HepG2 (cell line): ENCODE results near the gene SLC41A1. TPM values are rescaled to one million over a fixed set of nuclear protein-coding genes. Genes with fewer than 3 reads are reported as not detected.

Source experiments
- ATAC-seq: fragments of 200-7000 bp; cut with Tn5 transposase; 3 replicates; pipeline ENCODE4 v1.9.1; 2020; ENCODE audit warnings: mild to moderate bottlenecking, moderate library complexity
- BruUV-seq: library from RNA; stranded (reverse); fragments of 400-500 nt; replicated peaks from 2 replicates; lab custom pipeline; 2021; lab: Mats Ljungman, UMichigan
- CTCF ChIA-PET: fragments of 300-600 bp; formaldehyde crosslinking; extraction: SDS; loops from one replicate; lab custom pipeline; 2021; ENCODE audit warnings: low total read pairs, inconsistent platforms, low intra/inter-chr PET ratio; lab: Yijun Ruan, JAX
- POLR2A ChIA-PET: fragments of 350-600 bp; sonication (Branson Sonifier 250); formaldehyde crosslinking; loops from one replicate; lab custom pipeline; 2020; ENCODE audit warnings: antibody characterized with exemption, inconsistent platforms; lab: Yijun Ruan, JAX
- DNase-seq: peaks from one replicate; pipeline ENCODE4 v3.0.0-alpha.2; 2015; ENCODE audit warnings: low spot score
- FAIRE-seq: peaks from 3 replicates; lab custom pipeline; 2011; peaks lifted over from hg19 to GRCh38; lab: Jason Lieb, UNC
- H2AFZ ChIP-seq: one replicate; pipeline ENCODE4 v1.6.1; 2011; ENCODE audit warnings: low read length, inconsistent platforms
- H3K27ac ChIP-seq: fragments of 300-600 bp; 3 replicates; pipeline ENCODE4 v1.8.0; 2011; ENCODE audit warnings: mixed run types, mild to moderate bottlenecking, mixed read lengths, low read length, inconsistent platforms; ENCODE audit not compliant: insufficient read depth; ENCODE audit errors: extremely low read length
- H3K27me3 ChIP-seq, 2 experiments: fragments of 200-600 bp in 1 of 2; 2 replicates in 1 of 2; 3 replicates in 1 of 2; pipeline versions ENCODE4 v1.6.0 to v1.8.0; 2011; ENCODE audit warnings: low read length in 2 of 2, mild to moderate bottlenecking in 2 of 2, moderate library complexity in 2 of 2, inconsistent platforms in 1 of 2; ENCODE audit not compliant: insufficient read depth in 2 of 2, control insufficient read depth in 1 of 2
- H3K36me3 ChIP-seq, 2 experiments: fragments of 200-600 bp in 1 of 2; replicated peaks in 1 of 2; 2 replicates in 1 of 2; 3 replicates in 1 of 2; pipeline versions ENCODE4 v1.5.1 to v1.8.0; 2011; ENCODE audit warnings: low read length in 2 of 2, inconsistent platforms in 1 of 2; ENCODE audit not compliant: insufficient read depth in 2 of 2, control insufficient read depth in 1 of 2
- H3K4me1 ChIP-seq: 2 replicates; pipeline ENCODE4 v1.5.1; 2012; ENCODE audit warnings: low read length, inconsistent platforms; ENCODE audit not compliant: insufficient read depth
- H3K4me2 ChIP-seq: 2 replicates; pipeline ENCODE4 v1.6.0; 2011; ENCODE audit warnings: low read depth, low read length, inconsistent platforms
- H3K4me3 ChIP-seq, 3 experiments: fragments of 200-600 bp in 1 of 3; sonication (generic), shearing (Covaris generic) in 1 of 3; replicated peaks in 1 of 3; 2 replicates each; pipeline ENCODE4 v1.5.1; 2011 to 2016; ENCODE audit warnings: low read length in 3 of 3, inconsistent platforms in 2 of 3, low read depth in 2 of 3, mild to moderate bottlenecking in 2 of 3, control low read depth in 1 of 3, mixed read lengths in 1 of 3; ENCODE audit not compliant: insufficient read depth in 1 of 3
- H3K79me2 ChIP-seq: one replicate; pipeline ENCODE4 v1.6.1; 2011; ENCODE audit warnings: low read length, inconsistent platforms; ENCODE audit not compliant: insufficient read depth
- H3K9ac ChIP-seq: 2 replicates; pipeline ENCODE4 v1.6.0; 2011; ENCODE audit warnings: mild to moderate bottlenecking, low read depth, low read length, inconsistent platforms; ENCODE audit not compliant: insufficient read depth
- H3K9me3 ChIP-seq: 2 replicates; pipeline ENCODE4 v1.5.1; 2012; ENCODE audit warnings: mild to moderate bottlenecking, low read length
- H4K20me1 ChIP-seq: 2 replicates; pipeline ENCODE4 v1.6.0; 2011; ENCODE audit warnings: inconsistent platforms, mild to moderate bottlenecking, low read length, moderate library complexity; ENCODE audit not compliant: insufficient read depth
- AGO2 ChIP-seq: fragments of 200-400 bp; formaldehyde crosslinking; optimal IDR thresholded peaks from 2 replicates; pipeline ENCODE3; 2017; ENCODE audit warnings: mild to moderate bottlenecking, low read depth, low read length, moderate library complexity
- CEBPB ChIP-seq: IDR thresholded peaks from 2 replicates; pipeline ENCODE4 v1.6.1; 2011; ENCODE audit warnings: low read depth, low read length, improper control_type of control experiment, borderline replicate concordance
- HES4 ChIP-seq: sonication (generic); formaldehyde crosslinking; IDR thresholded peaks from 2 replicates; pipeline ENCODE4 v1.9.0; 2021; ENCODE audit warnings: mild to moderate bottlenecking, missing genetic modification reagents, borderline replicate concordance
- NFYC ChIP-seq: IDR thresholded peaks from 2 replicates; pipeline ENCODE4 v1.6.1; 2016; ENCODE audit warnings: missing genetic modification reagents, missing compliant biosample characterization
- RELA ChIP-seq: sonication (generic); formaldehyde crosslinking; IDR thresholded peaks from 2 replicates; pipeline ENCODE4 v1.4.0; 2020; ENCODE audit warnings: missing genetic modification reagents
- SAFB2 ChIP-seq: sonication (generic); formaldehyde crosslinking; IDR thresholded peaks from 2 replicates; pipeline ENCODE4 v1.5.1; 2020; ENCODE audit warnings: missing genetic modification reagents, low read depth, mild to moderate bottlenecking, borderline replicate concordance
- ZNF121 ChIP-seq: sonication (generic); formaldehyde crosslinking; IDR thresholded peaks from 2 replicates; pipeline ENCODE4 v1.5.0; 2020; ENCODE audit warnings: mild to moderate bottlenecking, missing genetic modification reagents
- ZNF790 ChIP-seq: sonication (generic); formaldehyde crosslinking; IDR thresholded peaks from 2 replicates; pipeline ENCODE4 v1.8.0; 2022; ENCODE audit warnings: missing genetic modification reagents, mild to moderate bottlenecking, borderline replicate concordance
- ZSCAN9 ChIP-seq: IDR thresholded peaks from 2 replicates; pipeline ENCODE4 v1.6.1; 2016; ENCODE audit warnings: borderline replicate concordance
- WGBS: methylation state at CpG from one replicate; pipeline ENCODE4 v1.1.6; 2017; ENCODE audit warnings: low lambda C conversion rate; 5-methylcytosine and 5-hydroxymethylcytosine counted together
- in situ Hi-C: cut with HindIII; loops from 2 replicates; pipeline ENCODE4 v1.10.0; 2017; ENCODE audit warnings: low pct_unique_long_range_greater_than_20kb; ENCODE audit not compliant: extremely low pct_ligation_motif_present
- intact Hi-C: fragments of 100-400 bp; cut with micrococcal nuclease; formaldehyde crosslinking; loops from one replicate; pipeline ENCODE4 v1.10.0; 2022; ENCODE audit not compliant: unreplicated experiment
- polyA plus RNA-seq, 8 experiments: library from polyadenylated mRNA; depleted of rRNA in 3 of 8; stranded (reverse) in 7 of 8; unstranded in 1 of 8; fragments of >200 nt; fragmentation: Illumina TruSeq in 4 of 8; extraction: Trizol in 4 of 8; gene quantifications; 2 replicates each; pipeline versions ENCODE4 v1.2.1 to v1.2.3, GENCODE V29; 2011 to 2016; ENCODE audit warnings: low read depth in 4 of 8, missing spikeins in 1 of 8, mixed read lengths in 1 of 8; ENCODE audit not compliant: insufficient read depth in 1 of 8
- total RNA-seq, 5 experiments: library from RNA; depleted of rRNA; stranded (reverse); fragments of >200 nt; fragmentation: Illumina TruSeq; extraction: Trizol; gene quantifications; 2 replicates each; pipeline ENCODE4 v1.2.3, GENCODE V29; 2016; ENCODE audit warnings: low read depth in 1 of 5
- TF ChIP-seq, protein P1 (sequence below): sonication (generic); formaldehyde crosslinking; IDR thresholded peaks from 2 replicates; pipeline ENCODE4 v1.8.0; 2022; ENCODE audit warnings: mild to moderate bottlenecking, missing genetic modification reagents, moderate library complexity
- TF ChIP-seq, protein P2 (sequence below): sonication (generic); formaldehyde crosslinking; IDR thresholded peaks from 2 replicates; pipeline ENCODE4 v1.5.0; 2020; ENCODE audit warnings: missing genetic modification reagents

SLC41A1 gene
- total and polyA plus RNA-seq, 2 of the 13 experiments (the other 11 are each of a cell fraction or from before 2014, with no cell fraction given) = 2.2 to 4.6 TPM

DNA sequence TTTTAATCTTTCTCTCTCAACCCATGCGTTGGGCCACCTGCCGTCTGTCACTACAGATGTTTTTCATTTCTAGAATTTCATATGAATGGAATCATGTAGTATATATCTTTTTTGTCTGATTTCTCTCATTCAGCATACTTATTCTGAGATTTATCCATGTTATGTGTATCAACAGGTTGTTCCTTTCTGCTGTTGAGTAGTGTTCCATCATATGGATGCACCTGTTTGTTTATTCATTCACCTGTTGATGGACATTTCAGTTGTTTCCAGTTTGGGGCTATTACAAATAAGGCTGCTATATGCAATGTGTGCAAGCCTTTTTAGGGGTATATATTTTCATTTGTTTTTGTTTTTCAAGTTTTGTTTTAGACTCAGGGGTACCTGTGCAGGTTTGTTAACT is 9.4 kb upstream of the SLC41A1 start:
- no peaks in the 10 kb centered on the region for H4K20me1 ChIP-seq
- WGBS = 35% methylated on average over 2 of the region's 2 CpGs
- FAIRE-seq (no peak), DNase-seq (no peak), ATAC-seq (no peak)
- H3K9ac ChIP-seq = no peak overlapping the region
- no peaks in the 10 kb centered on the region for H3K79me2 ChIP-seq
- no peaks in the 10 kb centered on the region for H3K9me3 ChIP-seq
- H3K4me2 ChIP-seq = no peak overlapping the region
- intact Hi-C loops = no loop called here
- no peak overlapping the region for H2AFZ ChIP-seq
- H3K4me3 ChIP-seq = no peak overlapping the region
- BruUV-seq = no TSS peak
- TF ChIP-seq, protein P1, sequence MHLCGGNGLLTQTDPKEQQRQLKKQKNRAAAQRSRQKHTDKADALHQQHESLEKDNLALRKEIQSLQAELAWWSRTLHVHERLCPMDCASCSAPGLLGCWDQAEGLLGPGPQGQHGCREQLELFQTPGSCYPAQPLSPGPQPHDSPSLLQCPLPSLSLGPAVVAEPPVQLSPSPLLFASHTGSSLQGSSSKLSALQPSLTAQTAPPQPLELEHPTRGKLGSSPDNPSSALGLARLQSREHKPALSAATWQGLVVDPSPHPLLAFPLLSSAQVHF (CRISPR knock-in tag) = no peak
- no peak for TF ChIP-seq SAFB2
- TF ChIP-seq AGO2 = no peak
- no peak for TF ChIP-seq ZNF790 (CRISPR knock-in tag)
- TF ChIP-seq HES4 (CRISPR knock-in tag) = no peak
- TF ChIP-seq RELA = no peak
- no peaks in the 10 kb centered on the region for H3K4me1 ChIP-seq
- no peaks in the 10 kb centered on the region for H3K36me3 ChIP-seq
- POLR2A ChIA-PET = no interaction called here
- CTCF ChIA-PET = no interaction called here
- H3K27ac ChIP-seq = no peak overlapping the region
- H3K27me3 ChIP-seq = peaks cover 0 to 10% of the 10 kb centered on the region in 2 experiments; a peak in 2 of 5 replicates
- in situ Hi-C loops = no loop called here

DNA sequence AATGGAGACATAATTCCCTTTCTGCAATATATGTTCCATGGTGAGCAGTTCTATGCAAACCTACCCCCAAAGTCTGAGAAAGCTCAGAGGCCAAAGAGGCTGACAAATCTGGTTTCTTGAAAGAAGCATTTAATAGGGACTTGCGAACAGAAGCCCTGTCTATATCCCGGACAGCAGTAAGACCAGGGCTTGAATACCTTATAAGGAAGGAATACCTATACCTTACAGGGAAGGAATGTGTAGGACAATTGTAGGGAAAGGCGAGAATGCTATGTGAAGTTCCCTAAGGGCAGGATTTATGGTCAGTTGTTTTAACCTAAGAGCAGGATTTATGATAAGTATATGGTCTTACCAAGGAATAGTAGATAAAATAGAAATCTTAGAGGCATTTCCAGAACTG is 5.0 kb upstream of the SLC41A1 start:
- POLR2A ChIA-PET = no interaction called here

More for the DNA sequence above, 5.0 kb upstream of the SLC41A1 start:
- H3K27me3 ChIP-seq = peaks cover 0 to 16% of the 10 kb centered on the region in 2 experiments; a peak in 2 of 5 replicates
- no peak overlapping the region for H2AFZ ChIP-seq
- DNase-seq = no peak
- no peak for TF ChIP-seq ZSCAN9 (CRISPR knock-in tag)
- TF ChIP-seq ZNF121 (CRISPR knock-in tag) = no peak
- no peak for TF ChIP-seq CEBPB
- TF ChIP-seq, protein P2, sequence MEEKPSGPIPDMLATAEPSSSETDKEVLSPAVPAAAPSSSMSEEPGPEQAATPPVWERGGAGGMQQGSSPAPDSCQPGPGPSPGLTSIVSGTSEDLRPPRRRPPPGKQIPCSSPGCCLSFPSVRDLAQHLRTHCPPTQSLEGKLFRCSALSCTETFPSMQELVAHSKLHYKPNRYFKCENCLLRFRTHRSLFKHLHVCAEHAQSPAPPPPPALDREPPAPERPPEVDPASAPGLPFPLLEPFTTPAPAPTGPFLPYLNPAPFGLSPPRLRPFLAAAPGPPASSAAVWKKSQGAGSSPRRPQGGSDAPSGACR = no peak
- no peak for TF ChIP-seq NFYC (CRISPR knock-in tag)
- TF ChIP-seq, all 625 proteins: peak for 0
- Histone ChIP-seq H3K4me2 (no peak overlapping the region), H4K20me1 (no peaks in the 10 kb centered on the region), H3K79me2 (no peaks in the 10 kb centered on the region), H3K4me3 (no peak overlapping the region), H3K36me3 (no peaks in the 10 kb centered on the region), H3K4me1 (peaks cover 8% of the 10 kb centered on the region), H3K9ac (no peak overlapping the region), H3K27ac (no peak overlapping the region), H3K9me3 (no peaks in the 10 kb centered on the region)
- FAIRE-seq = no peak
- CTCF ChIA-PET = no interaction called here
- intact Hi-C loops = no loop called here
- no peak for ATAC-seq
- in situ Hi-C loops = no loop called here
- BruUV-seq = no TSS peak
- 3% methylated on average over 3 of the region's 3 CpGs for WGBS
